PFSK-1 (cell line): ENCODE data around the gene C2.

ENCODE experiments used
- FOXP2 ChIP-seq: optimal IDR thresholded peaks from 2 replicates; pipeline ENCODE3; 2011; ENCODE audit warnings: borderline replicate concordance, control low read depth, inconsistent platforms; ENCODE audit not compliant: insufficient read depth; ENCODE audit errors: extremely low read length, extremely low read depth
- POLR2AphosphoS5 ChIP-seq: IDR thresholded peaks from 2 replicates; pipeline ENCODE4 v1.6.1; 2012; ENCODE audit warnings: low read depth, mild to moderate bottlenecking, control low read depth, low read length, moderate library complexity
- REST ChIP-seq, 2 experiments: IDR thresholded peaks; 2 replicates each; pipeline versions ENCODE4 v1.6.1 to v1.8.0; 2011 to 2012; ENCODE audit warnings: low read depth in 2 of 2, low read length in 2 of 2, control low read depth in 1 of 2, inconsistent platforms in 1 of 2, mild to moderate bottlenecking in 1 of 2, moderate library complexity in 1 of 2; ENCODE audit not compliant: insufficient read depth in 1 of 2
- SIN3A ChIP-seq: IDR thresholded peaks from 2 replicates; pipeline ENCODE4 v1.6.1; 2012; ENCODE audit warnings: mild to moderate bottlenecking, low read length, moderate library complexity, borderline replicate concordance; ENCODE audit not compliant: insufficient read depth
- TAF1 ChIP-seq: IDR thresholded peaks from 2 replicates; pipeline ENCODE4 v1.6.1; 2012; ENCODE audit warnings: low read length, control low read depth, borderline replicate concordance; ENCODE audit not compliant: insufficient read depth

The C2 gene

DNA sequence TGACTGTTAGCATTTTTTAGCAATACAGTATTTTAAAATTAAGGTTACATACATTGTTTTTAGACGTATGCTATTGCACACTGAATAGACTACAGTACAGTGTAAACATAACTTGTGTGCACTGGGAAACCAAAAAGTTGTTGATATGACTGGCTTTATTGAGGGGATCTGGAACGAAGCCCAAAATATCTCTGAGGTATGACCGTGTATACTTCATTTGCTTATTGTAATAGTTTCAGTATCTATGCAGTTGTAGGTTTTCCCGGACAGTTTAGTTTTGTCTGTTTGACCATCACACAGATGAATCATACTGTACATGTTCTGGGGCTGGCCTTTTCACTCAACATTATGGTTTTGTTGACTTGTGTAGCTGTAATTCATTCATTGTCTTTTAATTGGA is 18.7 kb upstream of the C2 start:
- TF ChIP-seq SIN3A (no peak), TAF1 (no peak), FOXP2 (no peak), POLR2AphosphoS5 (no peak), REST (IDR thresholded peaks at IDR 0.05; ENCODE audit: insufficient read depth in 1 of 2, low read depth in 2 of 2, low read length in 2 of 2) (no peak)

GRCh38 chr6:31911826-31912585 is 15.5 kb upstream of the C2 start:
- no peak for TF ChIP-seq POLR2AphosphoS5
- TF ChIP-seq FOXP2, result no peak
- no peak for TF ChIP-seq REST (IDR thresholded peaks at IDR 0.05; ENCODE audit: insufficient read depth in 1 of 2, low read depth in 2 of 2, low read length in 2 of 2)
- no peak for TF ChIP-seq TAF1
- TF ChIP-seq SIN3A, result no peak

DNA sequence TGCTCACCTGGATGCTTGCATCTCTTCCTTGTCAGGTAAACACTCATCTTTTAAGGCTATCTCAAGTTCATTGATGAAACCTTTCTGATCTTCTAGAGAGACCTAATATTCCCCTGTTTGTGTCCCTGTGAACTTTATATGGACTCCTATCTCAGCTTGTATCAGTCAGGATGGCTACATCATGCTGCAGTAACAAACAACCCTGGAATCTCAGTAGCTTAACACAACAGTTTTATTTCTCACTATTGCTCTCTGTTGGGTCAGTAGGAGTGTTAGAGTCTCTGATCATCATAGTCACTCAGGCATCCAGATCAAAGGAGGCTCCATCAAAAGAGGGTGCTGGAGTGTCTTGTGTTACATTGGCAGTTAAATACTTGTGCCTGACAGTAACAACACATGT is 12.2 kb upstream of the C2 start:
- TF ChIP-seq POLR2AphosphoS5 (no peak), FOXP2 (no peak), TAF1 (no peak), REST (IDR thresholded peaks at IDR 0.05; ENCODE audit: insufficient read depth in 1 of 2, low read depth in 2 of 2, low read length in 2 of 2) (no peak), SIN3A (no peak)

- TF ChIP-seq FOXP2 (no peak), TAF1 (no peak), POLR2AphosphoS5 (no peak), REST (IDR thresholded peaks at IDR 0.05; ENCODE audit: insufficient read depth in 1 of 2, low read depth in 2 of 2, low read length in 2 of 2) (no peak), SIN3A (no peak)
Measured at GRCh38 chr6:31915756-31916155, 11.8 kb upstream of the C2 start.
